Neural progenitor cell (in vitro differentiated cells): Measurements from ENCODE around the gene MYD88. TPM values are rescaled to one million over a fixed set of nuclear protein-coding genes. Genes with fewer than 3 reads are reported as not detected.

Experiments used
- DNase-seq: peaks from one replicate; pipeline ENCODE4 v3.0.0-alpha.2; 2016; ENCODE audit warnings: low spot score
- H2AFZ ChIP-seq: fragments of 200-600 bp; sonication (generic); replicated peaks from 2 replicates; pipeline ENCODE4 v1.6.1; 2016; ENCODE audit warnings: antibody characterized with exemption
- H3F3A ChIP-seq: fragments of 200-600 bp; sonication (generic); 2 replicates; pipeline ENCODE4 v1.6.1; 2016; ENCODE audit warnings: antibody characterized with exemption, low read depth
- H3K27ac ChIP-seq: fragments of 200-600 bp; sonication (generic); 2 replicates; pipeline ENCODE4 v1.5.1; 2016; ENCODE audit warnings: mild to moderate bottlenecking
- H3K27me3 ChIP-seq: fragments of 200-600 bp; sonication (generic); 2 replicates; pipeline ENCODE4 v1.6.1; 2016; ENCODE audit warnings: mild to moderate bottlenecking, moderate library complexity
- H3K36me3 ChIP-seq: fragments of 200-600 bp; sonication (generic); 2 replicates; pipeline ENCODE4 v1.5.1; 2016
- H3K4me1 ChIP-seq: fragments of 200-600 bp; sonication (generic); 2 replicates; pipeline ENCODE4 v1.6.1; 2016; ENCODE audit warnings: mixed run types
- H3K4me2 ChIP-seq: fragments of 200-600 bp; sonication (generic); 2 replicates; pipeline ENCODE4 v1.6.1; 2016
- H3K4me3 ChIP-seq: fragments of 200-600 bp; sonication (generic); 2 replicates; pipeline ENCODE4 v1.5.1; 2016
- H3K79me2 ChIP-seq: fragments of 200-600 bp; sonication (generic); 2 replicates; pipeline ENCODE4 v1.6.1; 2016; ENCODE audit warnings: low read depth
- H3K9ac ChIP-seq: fragments of 200-600 bp; sonication (generic); 2 replicates; pipeline ENCODE4 v1.6.1; 2016
- H3K9me3 ChIP-seq: fragments of 200-600 bp; sonication (generic); 2 replicates; pipeline ENCODE4 v1.5.1; 2016; ENCODE audit warnings: low read depth
- H4K20me1 ChIP-seq: fragments of 200-600 bp; sonication (generic); 2 replicates; pipeline ENCODE4 v1.6.1; 2016; ENCODE audit warnings: low read depth
- H3K27ac Mint-ChIP-seq: 3 replicates; pipeline ENCODE4 v1.8.0; 2021; ENCODE audit warnings: mixed read lengths
- H3K27me3 Mint-ChIP-seq: 2 replicates; pipeline ENCODE4 v1.8.0; 2022; ENCODE audit warnings: low read depth, mild to moderate bottlenecking, inconsistent platforms, moderate library complexity, mixed read lengths; ENCODE audit not compliant: insufficient read depth
- H3K36me3 Mint-ChIP-seq: 3 replicates; pipeline ENCODE4 v1.8.0; 2021; ENCODE audit warnings: mixed read lengths
- H3K4me1 Mint-ChIP-seq: 3 replicates; pipeline ENCODE4 v1.8.0; 2021; ENCODE audit warnings: mixed read lengths
- H3K4me3 Mint-ChIP-seq: 3 replicates; pipeline ENCODE4 v1.8.0; 2021; ENCODE audit warnings: mild to moderate bottlenecking, moderate library complexity, mixed read lengths
- H3K9me3 Mint-ChIP-seq: 3 replicates; pipeline ENCODE4 v1.8.0; 2020; ENCODE audit warnings: mixed read lengths
- EZH2 ChIP-seq: fragments of 200-600 bp; sonication (generic); IDR thresholded peaks from 2 replicates; pipeline ENCODE4 v1.6.1; 2017; ENCODE audit warnings: antibody characterized with exemption, mild to moderate bottlenecking, moderate library complexity
- EZH2phosphoT487 ChIP-seq: fragments of 200-600 bp; sonication (generic); IDR thresholded peaks from 2 replicates; pipeline ENCODE4 v1.6.1; 2017; ENCODE audit warnings: antibody characterized with exemption
- total RNA-seq: library from RNA; depleted of rRNA; stranded (reverse); fragments of >200 nt; gene quantifications from 2 replicates; pipeline ENCODE4 v1.2.3, GENCODE V29; 2015; ENCODE audit warnings: low replicate concordance
- TF ChIP-seq, protein P1 (sequence below): fragments of 200-600 bp; sonication (generic); IDR thresholded peaks from 2 replicates; pipeline ENCODE4 v1.5.1; 2017; ENCODE audit warnings: antibody characterized with exemption, mild to moderate bottlenecking

Gene MYD88
- total RNA-seq, 1 donor from 2014 or later: 3.1 TPM

DNA sequence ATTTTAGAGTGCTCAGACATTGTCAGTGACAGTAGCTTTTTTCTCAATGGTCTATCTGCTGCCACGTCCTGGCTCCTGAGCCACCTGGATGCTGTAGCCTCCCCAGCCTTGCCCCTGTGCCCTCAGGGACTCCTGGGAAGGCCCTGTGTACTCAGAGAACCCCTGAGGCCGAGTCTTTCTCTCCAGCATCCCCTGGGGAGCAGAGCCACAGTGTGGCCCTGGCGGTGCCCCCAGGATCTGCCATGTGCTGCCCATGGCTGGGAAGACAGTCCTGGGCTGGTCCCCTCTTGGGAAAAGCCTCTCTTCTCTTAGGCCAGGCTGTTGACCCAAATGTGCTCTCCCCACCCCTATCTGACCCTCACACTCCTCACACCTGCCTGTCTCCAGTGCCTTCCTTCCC, 5.0 kb downstream of the MYD88 start:
- no peaks in the 10 kb centered on the region for H4K20me1 ChIP-seq
- no peak overlapping the region for H3K27ac ChIP-seq
- Mint-ChIP-seq H3K27me3 (peaks cover 15% of the 10 kb centered on the region), H3K4me3 (no peak overlapping the region), H3K9me3 (peaks cover 7% of the 10 kb centered on the region), H3K27ac (no peak overlapping the region), H3K36me3 (no peaks in the 10 kb centered on the region), H3K4me1 (no peaks in the 10 kb centered on the region)
- no peaks in the 10 kb centered on the region for H3K36me3 ChIP-seq
- H2AFZ ChIP-seq: no peak overlapping the region
- H3K79me2 ChIP-seq: peaks cover 13% of the 10 kb centered on the region
- no peaks in the 10 kb centered on the region for H3F3A ChIP-seq
- no peak overlapping the region for H3K4me2 ChIP-seq
- peaks cover 8% of the 10 kb centered on the region for H3K4me1 ChIP-seq
- peaks cover 8% of the 10 kb centered on the region for H3K9me3 ChIP-seq
- DNase-seq: no peak
- H3K27me3 ChIP-seq: no peaks in the 10 kb centered on the region
- H3K9ac ChIP-seq: no peak overlapping the region
- no peak overlapping the region for H3K4me3 ChIP-seq
- TF ChIP-seq EZH2phosphoT487 (no peak), EZH2 (no peak)
- TF ChIP-seq, protein P1, sequence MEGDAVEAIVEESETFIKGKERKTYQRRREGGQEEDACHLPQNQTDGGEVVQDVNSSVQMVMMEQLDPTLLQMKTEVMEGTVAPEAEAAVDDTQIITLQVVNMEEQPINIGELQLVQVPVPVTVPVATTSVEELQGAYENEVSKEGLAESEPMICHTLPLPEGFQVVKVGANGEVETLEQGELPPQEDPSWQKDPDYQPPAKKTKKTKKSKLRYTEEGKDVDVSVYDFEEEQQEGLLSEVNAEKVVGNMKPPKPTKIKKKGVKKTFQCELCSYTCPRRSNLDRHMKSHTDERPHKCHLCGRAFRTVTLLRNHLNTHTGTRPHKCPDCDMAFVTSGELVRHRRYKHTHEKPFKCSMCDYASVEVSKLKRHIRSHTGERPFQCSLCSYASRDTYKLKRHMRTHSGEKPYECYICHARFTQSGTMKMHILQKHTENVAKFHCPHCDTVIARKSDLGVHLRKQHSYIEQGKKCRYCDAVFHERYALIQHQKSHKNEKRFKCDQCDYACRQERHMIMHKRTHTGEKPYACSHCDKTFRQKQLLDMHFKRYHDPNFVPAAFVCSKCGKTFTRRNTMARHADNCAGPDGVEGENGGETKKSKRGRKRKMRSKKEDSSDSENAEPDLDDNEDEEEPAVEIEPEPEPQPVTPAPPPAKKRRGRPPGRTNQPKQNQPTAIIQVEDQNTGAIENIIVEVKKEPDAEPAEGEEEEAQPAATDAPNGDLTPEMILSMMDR: no peak

DNA sequence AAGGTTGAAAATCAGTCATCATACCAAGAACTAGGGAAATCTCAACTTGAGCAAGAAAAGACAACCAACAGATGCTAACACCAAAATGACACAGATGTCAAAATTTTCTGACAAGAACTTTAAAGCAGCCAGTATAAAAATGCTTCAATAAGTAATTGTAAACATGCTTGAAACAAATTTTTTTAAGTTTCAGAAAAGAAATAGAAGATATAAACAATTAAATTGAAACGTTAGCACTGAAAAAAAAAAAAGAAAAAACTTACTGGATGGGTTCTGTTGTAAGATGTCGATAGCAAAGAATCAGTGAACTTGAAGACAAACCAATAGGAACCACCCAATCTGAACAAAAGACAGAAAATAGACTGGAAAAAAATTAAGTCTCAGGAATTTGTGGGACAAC, 8.0 kb downstream of the MYD88 start:
- Histone ChIP-seq H3K9me3 (peaks cover 8% of the 10 kb centered on the region), H3K4me3 (no peak overlapping the region), H3F3A (no peaks in the 10 kb centered on the region), H3K4me2 (no peak overlapping the region), H3K9ac (no peak overlapping the region), H3K36me3 (no peaks in the 10 kb centered on the region), H2AFZ (no peak overlapping the region), H3K27ac (no peak overlapping the region), H3K4me1 (no peaks in the 10 kb centered on the region), H3K27me3 (no peaks in the 10 kb centered on the region), H4K20me1 (no peaks in the 10 kb centered on the region), H3K79me2 (no peaks in the 10 kb centered on the region)
- no peak for DNase-seq
- Mint-ChIP-seq H3K9me3 (peaks cover 7% of the 10 kb centered on the region), H3K36me3 (no peaks in the 10 kb centered on the region), H3K4me3 (no peak overlapping the region), H3K27me3 (no peaks in the 10 kb centered on the region), H3K27ac (no peak overlapping the region), H3K4me1 (no peaks in the 10 kb centered on the region)
- no peak for TF ChIP-seq EZH2phosphoT487
- TF ChIP-seq, protein P1: no peak

DNA sequence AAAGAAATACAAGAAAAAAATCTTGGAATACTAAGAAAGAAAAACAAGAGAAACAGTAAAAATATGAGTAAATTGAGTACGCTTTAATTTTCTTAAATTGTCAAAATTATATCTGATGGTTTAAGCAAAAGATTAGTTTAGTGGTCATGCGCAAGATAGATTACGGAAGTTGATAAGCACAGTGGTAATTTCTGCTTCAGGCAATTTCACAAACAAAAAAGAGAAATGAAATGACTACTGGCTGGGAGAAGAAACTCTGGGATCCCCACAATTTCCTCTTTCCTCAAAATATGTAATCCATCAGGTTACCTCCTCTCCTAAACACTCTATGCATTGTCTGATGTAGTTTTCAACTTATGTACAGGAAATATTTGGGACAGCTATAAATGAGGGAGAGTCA, 9.0 kb downstream of the MYD88 start:
- no peaks in the 10 kb centered on the region for H3K4me1 Mint-ChIP-seq
- Histone ChIP-seq H3K4me3 (no peak overlapping the region), H3K9me3 (peaks cover 8% of the 10 kb centered on the region), H3K4me2 (no peak overlapping the region), H4K20me1 (no peaks in the 10 kb centered on the region), H3K79me2 (no peaks in the 10 kb centered on the region), H3K27me3 (no peaks in the 10 kb centered on the region), H3F3A (no peaks in the 10 kb centered on the region), H3K4me1 (no peaks in the 10 kb centered on the region), H3K9ac (no peak overlapping the region), H3K27ac (no peak overlapping the region), H3K36me3 (no peaks in the 10 kb centered on the region), H2AFZ (no peak overlapping the region)
- no peak for TF ChIP-seq EZH2phosphoT487
- H3K36me3 Mint-ChIP-seq: no peaks in the 10 kb centered on the region
- no peak overlapping the region for H3K4me3 Mint-ChIP-seq
- no peak overlapping the region for H3K27ac Mint-ChIP-seq
- DNase-seq: no peak
- peaks cover 3% of the 10 kb centered on the region for H3K27me3 Mint-ChIP-seq
- H3K9me3 Mint-ChIP-seq: peaks cover 7% of the 10 kb centered on the region

DNA sequence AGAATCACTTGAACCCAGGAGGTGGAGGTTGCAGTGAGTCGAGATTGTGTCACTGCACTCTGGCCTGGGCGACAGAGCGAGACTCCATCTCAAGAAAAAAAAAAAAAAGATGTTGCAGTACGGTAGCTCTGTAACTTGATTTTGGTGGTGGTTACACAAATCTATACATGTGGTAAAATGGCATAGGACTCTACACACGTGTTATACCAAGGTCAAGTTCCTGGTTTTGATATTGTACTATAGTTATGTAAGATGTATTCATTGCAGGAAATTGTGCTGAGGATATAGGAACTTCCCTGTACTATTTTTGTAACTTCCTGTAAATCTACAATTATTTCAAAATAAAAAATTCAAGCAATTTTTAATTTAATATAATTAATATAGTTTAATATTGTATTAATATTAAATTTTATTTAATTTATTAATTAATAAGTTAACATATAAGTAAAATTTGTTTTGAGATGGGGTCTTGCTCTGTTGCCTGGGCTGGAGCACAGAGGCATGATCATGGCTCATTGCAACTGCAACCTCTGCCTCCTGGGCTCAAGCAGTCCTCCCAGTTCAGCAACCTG, 9.9 kb downstream of the MYD88 start:
- H3K79me2 ChIP-seq: no peaks in the 10 kb centered on the region
- TF ChIP-seq EZH2phosphoT487 (no peak), EZH2 (no peak)
- TF ChIP-seq, protein P1: no peak

More for the DNA sequence above, 9.9 kb downstream of the MYD88 start:
- DNase-seq: no peak
- no peak overlapping the region for H3K27ac ChIP-seq
- H3K9me3 Mint-ChIP-seq: peaks cover 7% of the 10 kb centered on the region
- H3K27me3 ChIP-seq: no peaks in the 10 kb centered on the region
- H3K27me3 Mint-ChIP-seq: peaks cover 3% of the 10 kb centered on the region
- H3K4me3 ChIP-seq: no peak overlapping the region
- H4K20me1 ChIP-seq: no peaks in the 10 kb centered on the region
- no peak overlapping the region for H3K27ac Mint-ChIP-seq
- no peaks in the 10 kb centered on the region for H3K4me1 ChIP-seq
- H3K36me3 Mint-ChIP-seq: no peaks in the 10 kb centered on the region
- no peaks in the 10 kb centered on the region for H3K4me1 Mint-ChIP-seq
- H3K4me2 ChIP-seq: no peak overlapping the region
- no peak overlapping the region for H3K4me3 Mint-ChIP-seq
- H3F3A ChIP-seq: no peaks in the 10 kb centered on the region
- H3K9me3 ChIP-seq: peaks cover 8% of the 10 kb centered on the region
- H2AFZ ChIP-seq: no peak overlapping the region
- no peak overlapping the region for H3K9ac ChIP-seq
- H3K36me3 ChIP-seq: no peaks in the 10 kb centered on the region
